HG03575 (cell line): ENCODE results near the gene EVL.

ENCODE experiments used
- ATAC-seq: cut with Tn5 transposase; IDR thresholded peaks from one replicate; pipeline ENCODE4 v1.9.1; 2021; ENCODE audit not compliant: unreplicated experiment, insufficient number of reproducible peaks, low FRiP score; ENCODE audit errors: extremely low read depth

Gene EVL

DNA sequence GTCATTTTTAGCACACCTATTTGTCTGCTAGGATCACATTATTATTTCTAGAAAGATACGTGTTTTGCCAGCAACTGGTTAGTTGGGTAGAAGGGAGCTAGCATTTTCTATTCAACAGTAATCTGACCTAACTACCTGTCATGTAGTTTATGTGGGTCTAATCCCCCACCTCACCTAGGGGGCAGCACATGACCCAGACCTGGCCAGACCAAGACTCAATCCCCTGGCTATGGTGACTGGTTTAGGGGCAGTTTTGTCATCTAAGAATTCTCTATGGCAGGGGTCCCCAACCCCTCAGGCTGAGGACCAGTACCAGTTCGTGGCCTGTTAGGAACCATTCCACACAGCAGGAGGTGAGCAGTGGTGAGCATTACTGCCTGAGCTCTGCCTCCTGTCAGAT, 29.5 kb upstream of the EVL start:
- no peak for ATAC-seq

DNA sequence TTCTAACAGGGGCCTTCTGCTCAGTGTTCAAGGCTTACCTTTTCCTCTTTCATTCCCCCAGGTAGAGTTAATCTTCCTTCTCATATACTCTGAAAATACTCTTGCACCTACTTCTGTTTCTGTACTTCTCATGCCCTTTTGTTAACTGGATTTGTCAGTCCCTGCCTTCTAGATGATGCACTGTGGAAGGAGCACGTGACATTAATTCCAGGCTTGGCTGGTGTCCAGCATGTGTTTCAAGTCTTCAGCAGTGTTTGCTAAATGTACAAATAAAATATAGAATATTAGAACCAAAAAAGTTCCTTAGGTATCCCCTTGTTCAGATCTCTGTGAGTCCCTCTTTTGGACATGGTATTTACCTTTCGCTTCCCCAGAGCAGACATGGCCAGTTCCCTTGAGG, 27.9 kb upstream of the EVL start:
- no peak for ATAC-seq

DNA sequence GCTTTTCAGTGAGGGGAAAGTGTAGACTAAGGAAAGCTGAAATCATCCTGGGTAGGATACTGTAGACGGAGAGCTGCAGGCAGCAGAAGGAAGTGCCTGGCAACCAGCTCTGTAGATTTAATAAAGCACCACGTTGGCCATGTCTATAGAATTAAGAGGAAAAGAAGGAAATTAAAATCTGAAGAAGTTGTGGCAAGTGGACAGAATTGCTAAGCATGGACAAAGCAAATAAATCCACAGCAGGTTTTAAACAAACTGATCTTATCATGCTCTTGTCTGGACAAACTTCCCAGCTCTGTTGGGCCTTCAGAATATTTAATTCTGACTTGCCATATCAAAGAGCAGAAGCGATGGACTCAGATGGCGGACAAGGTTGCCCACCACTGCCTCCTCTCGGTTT, 27.2 kb upstream of the EVL start:
- ATAC-seq, result no peak

DNA sequence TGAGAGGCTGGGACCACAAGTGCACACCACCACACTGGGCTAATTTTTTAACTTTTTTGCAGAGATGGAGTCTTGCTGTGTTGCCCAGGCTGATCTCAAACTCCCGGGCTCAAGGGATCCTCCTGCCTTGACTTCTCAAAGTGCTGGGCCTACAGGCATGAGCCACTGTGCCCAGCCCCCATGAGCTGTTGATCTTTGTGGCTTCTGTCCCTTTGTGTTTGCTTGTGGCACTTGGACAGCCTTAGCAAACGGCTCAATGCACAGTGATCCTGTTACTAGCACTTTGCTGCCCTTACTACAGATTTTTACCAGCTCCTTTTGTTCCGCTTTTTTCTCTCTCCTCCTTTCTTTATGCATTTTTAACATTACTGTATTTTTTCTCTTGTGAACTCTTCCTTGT, 25.3 kb upstream of the EVL start:
- ATAC-seq, result no peak

DNA sequence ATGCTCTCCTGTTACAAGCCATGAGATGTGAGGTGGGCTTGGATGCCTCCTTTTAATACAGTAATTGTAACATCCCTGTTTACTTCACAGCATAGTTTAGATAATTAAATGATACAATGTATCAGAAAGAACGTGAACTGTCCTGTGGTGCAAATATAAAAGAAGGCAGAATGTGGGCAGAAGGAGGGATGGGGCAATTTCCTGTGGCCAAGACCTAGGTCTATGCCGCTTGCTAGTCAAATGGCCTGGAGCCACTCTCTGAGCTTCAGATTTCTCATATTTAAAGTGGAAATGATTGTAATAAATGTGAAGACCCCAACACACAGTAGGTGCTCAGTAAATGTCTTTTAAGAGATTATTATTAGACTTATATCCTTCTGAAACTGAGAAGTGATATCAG, 24.0 kb upstream of the EVL start:
- ATAC-seq, result no peak

DNA sequence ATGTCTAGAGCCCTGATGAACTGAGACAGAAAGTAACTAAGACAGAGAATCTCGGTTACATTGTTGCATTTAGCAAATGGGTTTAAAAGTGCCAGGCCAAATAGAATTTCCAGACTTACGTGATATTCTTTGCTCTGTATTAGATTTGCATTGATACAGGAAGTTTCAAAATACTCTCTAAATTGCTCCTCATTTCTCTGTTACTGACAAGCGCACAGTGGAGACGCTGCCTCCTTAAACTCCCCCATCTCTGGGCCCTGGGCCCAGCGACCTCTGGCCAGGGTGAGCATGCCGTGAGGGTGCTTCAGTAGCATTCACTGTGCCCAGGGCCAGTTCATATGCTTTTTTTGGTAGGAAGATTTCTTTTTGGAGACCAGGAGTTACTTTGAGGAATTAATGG, 22.9 kb upstream of the EVL start:
- ATAC-seq, result no peak

DNA sequence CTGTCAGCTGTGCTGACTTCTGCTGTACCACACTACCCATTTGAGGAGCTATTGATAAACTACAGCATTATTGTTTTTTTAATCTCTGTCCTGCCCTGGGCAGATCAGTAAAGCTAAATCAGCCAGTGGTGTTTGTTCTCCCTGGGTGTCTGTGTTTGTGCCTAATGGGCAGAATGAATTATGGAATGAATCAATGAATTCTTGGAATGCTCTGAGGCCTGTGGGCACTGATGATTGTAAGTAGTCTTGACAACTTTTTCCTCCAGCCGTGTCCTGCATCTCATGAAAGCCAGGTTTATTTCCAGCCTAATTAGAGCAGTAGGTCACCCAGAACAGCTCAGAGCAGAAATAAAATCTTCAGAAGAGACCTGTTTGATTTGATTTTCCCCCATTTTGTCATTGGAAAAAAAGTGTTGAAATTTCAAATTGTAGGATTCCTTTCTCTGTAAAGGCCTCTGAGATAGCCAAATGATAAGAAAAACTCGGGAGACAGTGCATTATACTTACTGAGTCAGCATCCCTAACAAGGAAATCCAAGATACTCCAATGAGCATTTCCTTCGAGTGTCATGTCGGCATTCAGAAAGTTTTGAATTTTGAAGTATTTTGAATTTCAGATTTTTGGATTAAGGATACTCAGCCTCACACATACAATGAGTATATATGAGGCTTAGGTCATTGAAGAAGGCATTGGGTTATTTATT, 19.4 kb upstream of the EVL start:
- no peak for ATAC-seq

GRCh38 chr14:100047600-100047999, 17.6 kb upstream of the EVL start:
- ATAC-seq, result no peak

- no peak for ATAC-seq
These were observed 16.4 kb upstream of the EVL start for GRCh38 chr14:100048786-100049185.

- ATAC-seq, result no peak
These were observed 16.0 kb upstream of the EVL start for GRCh38 chr14:100049220-100049619.

- ATAC-seq, result no peak
These were observed 14.1 kb upstream of the EVL start for GRCh38 chr14:100051103-100051502.

GRCh38 chr14:100051543-100051942, 13.7 kb upstream of the EVL start:
- no peak for ATAC-seq

DNA sequence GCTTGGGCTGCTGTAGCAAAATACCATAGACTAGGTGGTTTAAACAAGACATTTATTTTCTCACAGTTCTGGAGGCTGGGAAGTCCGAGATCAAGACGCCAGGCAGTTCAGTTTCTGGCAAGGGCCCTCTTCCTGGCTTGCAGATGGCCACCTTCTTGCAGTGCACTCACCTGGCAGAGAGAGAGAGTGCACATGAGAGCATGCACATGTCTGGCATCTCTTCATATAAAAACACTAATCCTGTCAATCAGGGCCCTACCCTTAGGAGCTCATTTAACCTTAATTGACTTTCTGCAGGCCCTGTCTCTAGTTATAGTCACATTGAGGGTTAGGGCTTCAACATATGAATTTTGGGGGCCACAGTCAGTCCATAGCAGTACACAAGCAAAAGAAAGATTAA, 12.4 kb upstream of the EVL start:
- no peak for ATAC-seq

- ATAC-seq, result no peak
These were observed 10.7 kb upstream of the EVL start for GRCh38 chr14:100054316-100055075.

DNA sequence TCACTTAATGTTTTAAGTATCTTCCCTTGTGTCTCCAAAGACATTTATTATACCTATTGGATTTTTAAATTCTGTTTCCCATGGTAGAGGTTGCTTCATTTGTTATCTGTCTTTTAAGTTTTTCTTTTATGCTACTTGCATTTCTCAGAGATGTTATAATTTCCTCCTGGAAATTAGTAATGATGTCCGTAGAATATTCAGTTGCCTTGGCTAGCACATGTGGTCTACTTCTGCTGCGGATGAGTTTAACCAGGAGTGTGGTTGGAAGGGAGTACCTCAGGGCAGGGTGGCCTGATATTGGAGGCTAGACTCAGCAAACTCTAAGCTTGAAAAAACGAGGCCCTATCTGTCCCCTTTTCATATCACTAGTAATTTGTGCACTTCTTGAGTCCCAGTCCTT, 8.8 kb upstream of the EVL start:
- no peak for ATAC-seq

DNA sequence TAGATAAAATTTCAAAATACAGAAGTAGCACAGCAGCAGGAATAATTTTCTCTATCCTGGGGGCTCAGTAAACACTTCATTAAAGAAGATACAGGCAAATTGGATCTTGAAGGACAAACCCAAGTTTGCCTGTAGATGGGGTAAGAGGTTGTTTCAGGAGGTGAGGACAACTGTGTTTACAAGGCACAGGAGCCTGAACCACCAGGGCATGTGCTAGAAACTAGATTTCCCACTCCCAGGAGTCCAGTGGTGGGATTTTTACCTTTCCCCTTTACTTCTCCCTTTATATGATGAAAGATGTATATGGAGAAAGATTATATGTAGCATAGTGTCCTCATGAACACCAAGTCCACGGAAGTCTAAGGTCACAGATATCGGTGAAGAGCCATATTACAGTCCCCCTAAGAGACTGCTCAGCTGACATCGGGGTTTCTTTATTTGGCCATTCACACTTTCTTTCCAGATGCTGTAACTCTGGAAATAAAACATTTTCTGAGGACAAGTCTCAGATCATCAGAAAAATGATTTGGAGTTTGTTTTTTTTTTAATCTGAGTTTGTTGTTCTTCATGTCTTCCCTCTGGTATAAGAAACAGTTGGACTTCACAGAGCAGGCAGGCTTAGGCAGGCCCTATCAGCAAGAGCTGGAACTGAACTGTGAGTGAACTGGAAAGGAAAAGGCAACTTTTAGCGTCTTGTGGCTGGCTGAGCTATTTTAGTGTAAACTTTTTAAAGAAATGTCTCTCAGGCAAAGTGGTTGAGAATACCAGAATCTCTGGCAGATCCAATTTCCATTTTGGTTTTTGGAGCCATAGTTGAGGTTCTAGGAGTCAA, 8.0 kb upstream of the EVL start:
- no peak for ATAC-seq

DNA sequence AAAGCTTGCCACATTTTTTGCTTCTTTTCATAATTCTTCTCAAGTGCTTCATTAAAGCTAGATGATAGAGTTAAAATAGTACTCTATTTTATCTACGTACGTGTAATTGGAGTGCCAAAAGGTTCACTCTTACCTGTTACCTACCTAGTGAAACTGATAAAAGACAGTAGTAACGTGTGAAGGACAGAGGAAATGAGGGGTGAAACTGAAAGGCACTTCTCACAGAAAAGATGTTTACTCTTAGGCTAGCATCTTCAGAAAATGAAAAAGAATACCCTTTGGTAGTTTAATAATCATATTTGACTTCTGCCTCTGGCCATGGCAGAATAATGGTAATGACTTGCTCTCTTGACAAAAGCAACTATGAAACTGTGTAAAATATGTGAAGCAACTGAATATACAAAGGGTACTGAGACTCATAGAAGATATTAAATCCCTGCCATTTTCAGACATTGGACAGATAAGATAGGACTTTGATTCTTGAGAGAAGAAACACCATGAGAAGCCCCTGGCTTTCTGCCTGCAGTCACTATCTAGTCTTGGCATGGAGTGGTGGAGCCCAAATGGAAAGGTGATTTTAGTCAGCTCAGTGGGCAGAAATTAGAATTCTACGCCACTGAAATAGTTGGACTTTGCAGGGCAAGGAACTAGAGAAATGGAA, 6.3 kb upstream of the EVL start:
- no peak for ATAC-seq

GRCh38 chr14:100059438-100059781, 5.8 kb upstream of the EVL start:
- no peak for ATAC-seq

DNA sequence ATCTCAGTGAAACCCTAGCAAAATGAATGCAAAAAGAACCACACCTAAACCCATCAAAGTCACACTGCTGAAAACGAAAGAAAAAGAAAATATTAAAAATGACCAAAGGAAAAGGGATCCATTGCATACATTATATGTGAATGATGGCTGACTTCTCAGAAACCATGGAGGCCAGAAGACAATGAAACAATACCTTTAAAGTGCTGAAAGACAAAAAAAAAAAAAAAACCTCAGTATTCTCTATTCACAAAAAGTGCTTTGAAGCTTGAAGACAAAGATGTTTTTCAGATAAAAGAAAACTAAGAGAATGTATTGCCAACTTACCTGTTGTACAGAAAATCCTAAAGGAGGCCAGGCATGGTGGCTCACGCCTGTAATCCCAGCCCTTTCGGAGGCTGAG, 4.5 kb upstream of the EVL start:
- ATAC-seq, result no peak

- no peak for ATAC-seq
These were observed 2.6 kb upstream of the EVL start for GRCh38 chr14:100062590-100062989.
